HepG2 (cell line): ENCODE measurements around the gene PTPRU. TPM values are rescaled to one million over a fixed set of nuclear protein-coding genes. Genes with fewer than 3 reads are reported as not detected.

ENCODE experiments used
- ATAC-seq: fragments of 200-7000 bp; cut with Tn5 transposase; 3 replicates; pipeline ENCODE4 v1.9.1; 2020; ENCODE audit warnings: mild to moderate bottlenecking, moderate library complexity
- BruUV-seq: library from RNA; stranded (reverse); fragments of 400-500 nt; replicated peaks from 2 replicates; lab custom pipeline; 2021; lab: Mats Ljungman, UMichigan
- CTCF ChIA-PET: fragments of 300-600 bp; formaldehyde crosslinking; extraction: SDS; loops from one replicate; lab custom pipeline; 2021; ENCODE audit warnings: low total read pairs, inconsistent platforms, low intra/inter-chr PET ratio; lab: Yijun Ruan, JAX
- POLR2A ChIA-PET: fragments of 350-600 bp; sonication (Branson Sonifier 250); formaldehyde crosslinking; loops from one replicate; lab custom pipeline; 2020; ENCODE audit warnings: antibody characterized with exemption, inconsistent platforms; lab: Yijun Ruan, JAX
- DNase-seq: peaks from one replicate; pipeline ENCODE4 v3.0.0-alpha.2; 2015; ENCODE audit warnings: low spot score
- FAIRE-seq: peaks from 3 replicates; lab custom pipeline; 2011; peaks lifted over from hg19 to GRCh38; lab: Jason Lieb, UNC
- H2AFZ ChIP-seq: one replicate; pipeline ENCODE4 v1.6.1; 2011; ENCODE audit warnings: low read length, inconsistent platforms
- H3K27ac ChIP-seq: fragments of 300-600 bp; 3 replicates; pipeline ENCODE4 v1.8.0; 2011; ENCODE audit warnings: mixed run types, mild to moderate bottlenecking, mixed read lengths, low read length, inconsistent platforms; ENCODE audit not compliant: insufficient read depth; ENCODE audit errors: extremely low read length
- H3K27me3 ChIP-seq, 2 experiments: fragments of 200-600 bp in 1 of 2; 2 replicates in 1 of 2; 3 replicates in 1 of 2; pipeline versions ENCODE4 v1.6.0 to v1.8.0; 2011; ENCODE audit warnings: low read length in 2 of 2, mild to moderate bottlenecking in 2 of 2, moderate library complexity in 2 of 2, inconsistent platforms in 1 of 2; ENCODE audit not compliant: insufficient read depth in 2 of 2, control insufficient read depth in 1 of 2
- H3K36me3 ChIP-seq, 2 experiments: fragments of 200-600 bp in 1 of 2; replicated peaks in 1 of 2; 2 replicates in 1 of 2; 3 replicates in 1 of 2; pipeline versions ENCODE4 v1.5.1 to v1.8.0; 2011; ENCODE audit warnings: low read length in 2 of 2, inconsistent platforms in 1 of 2; ENCODE audit not compliant: insufficient read depth in 2 of 2, control insufficient read depth in 1 of 2
- H3K4me1 ChIP-seq: 2 replicates; pipeline ENCODE4 v1.5.1; 2012; ENCODE audit warnings: low read length, inconsistent platforms; ENCODE audit not compliant: insufficient read depth
- H3K4me2 ChIP-seq: 2 replicates; pipeline ENCODE4 v1.6.0; 2011; ENCODE audit warnings: low read depth, low read length, inconsistent platforms
- H3K4me3 ChIP-seq, 3 experiments: fragments of 200-600 bp in 1 of 3; sonication (generic), shearing (Covaris generic) in 1 of 3; replicated peaks in 1 of 3; 2 replicates each; pipeline ENCODE4 v1.5.1; 2011 to 2016; ENCODE audit warnings: low read length in 3 of 3, inconsistent platforms in 2 of 3, low read depth in 2 of 3, mild to moderate bottlenecking in 2 of 3, control low read depth in 1 of 3, mixed read lengths in 1 of 3; ENCODE audit not compliant: insufficient read depth in 1 of 3
- H3K79me2 ChIP-seq: one replicate; pipeline ENCODE4 v1.6.1; 2011; ENCODE audit warnings: low read length, inconsistent platforms; ENCODE audit not compliant: insufficient read depth
- H3K9ac ChIP-seq: 2 replicates; pipeline ENCODE4 v1.6.0; 2011; ENCODE audit warnings: mild to moderate bottlenecking, low read depth, low read length, inconsistent platforms; ENCODE audit not compliant: insufficient read depth
- H3K9me3 ChIP-seq: 2 replicates; pipeline ENCODE4 v1.5.1; 2012; ENCODE audit warnings: mild to moderate bottlenecking, low read length
- H4K20me1 ChIP-seq: 2 replicates; pipeline ENCODE4 v1.6.0; 2011; ENCODE audit warnings: inconsistent platforms, mild to moderate bottlenecking, low read length, moderate library complexity; ENCODE audit not compliant: insufficient read depth
- CEBPB ChIP-seq: IDR thresholded peaks from 2 replicates; pipeline ENCODE4 v1.6.1; 2011; ENCODE audit warnings: low read depth, low read length, improper control_type of control experiment, borderline replicate concordance
- JDP2 ChIP-seq: sonication (generic); formaldehyde crosslinking; IDR thresholded peaks from 2 replicates; pipeline ENCODE4 v1.8.1; 2022; ENCODE audit warnings: missing genetic modification reagents, borderline replicate concordance
- KDM5A ChIP-seq: fragments of 200-600 bp; sonication (generic); IDR thresholded peaks from 2 replicates; pipeline ENCODE4 v1.7.0; 2018; ENCODE audit warnings: antibody characterized with exemption, mild to moderate bottlenecking, low read length, borderline replicate concordance
- NFATC3 ChIP-seq: sonication (generic); formaldehyde crosslinking; IDR thresholded peaks from 2 replicates; pipeline ENCODE4 v1.5.1; 2020; ENCODE audit warnings: mild to moderate bottlenecking, missing genetic modification reagents
- RARA ChIP-seq: IDR thresholded peaks from 2 replicates; pipeline ENCODE4 v1.6.1; 2016; ENCODE audit warnings: missing genetic modification reagents, missing compliant biosample characterization
- RFX3 ChIP-seq: IDR thresholded peaks from 2 replicates; pipeline ENCODE4 v1.6.1; 2016; ENCODE audit warnings: missing biosample characterization, missing genetic modification reagents
- RXRB ChIP-seq: IDR thresholded peaks from 2 replicates; pipeline ENCODE4 v1.6.1; 2016; ENCODE audit warnings: borderline replicate concordance, missing genetic modification reagents, missing compliant biosample characterization
- TMF1 ChIP-seq: sonication (generic); formaldehyde crosslinking; IDR thresholded peaks from 2 replicates; pipeline ENCODE4 v1.8.1; 2022; ENCODE audit warnings: low read depth, missing genetic modification reagents
- ZFAT ChIP-seq: sonication (generic); formaldehyde crosslinking; conservative IDR thresholded peaks from 2 replicates; pipeline ENCODE4 v1.8.1; 2023; ENCODE audit warnings: missing genetic modification reagents, inconsistent platforms
- ZNF24 ChIP-seq: fragments of 450-650 bp; IDR thresholded peaks from 2 replicates; pipeline ENCODE4 v1.6.1; 2017; ENCODE audit warnings: antibody characterized with exemption, mild to moderate bottlenecking
- ZNF570 ChIP-seq: sonication (generic); formaldehyde crosslinking; IDR thresholded peaks from 2 replicates; pipeline ENCODE4 v1.4.0; 2020; ENCODE audit warnings: mild to moderate bottlenecking, missing genetic modification reagents, borderline replicate concordance
- ZNF652 ChIP-seq: IDR thresholded peaks from 2 replicates; pipeline ENCODE4 v1.6.1; 2016; ENCODE audit warnings: low read depth, borderline replicate concordance
- WGBS: methylation state at CpG from one replicate; pipeline ENCODE4 v1.1.6; 2017; ENCODE audit warnings: low lambda C conversion rate; 5-methylcytosine and 5-hydroxymethylcytosine counted together
- in situ Hi-C: cut with HindIII; loops from 2 replicates; pipeline ENCODE4 v1.10.0; 2017; ENCODE audit warnings: low pct_unique_long_range_greater_than_20kb; ENCODE audit not compliant: extremely low pct_ligation_motif_present
- intact Hi-C: fragments of 100-400 bp; cut with micrococcal nuclease; formaldehyde crosslinking; loops from one replicate; pipeline ENCODE4 v1.10.0; 2022; ENCODE audit not compliant: unreplicated experiment
- polyA plus RNA-seq, 8 experiments: library from polyadenylated mRNA; depleted of rRNA in 3 of 8; stranded (reverse) in 7 of 8; unstranded in 1 of 8; fragments of >200 nt; fragmentation: Illumina TruSeq in 4 of 8; extraction: Trizol in 4 of 8; gene quantifications; 2 replicates each; pipeline versions ENCODE4 v1.2.1 to v1.2.3, GENCODE V29; 2011 to 2016; ENCODE audit warnings: low read depth in 4 of 8, missing spikeins in 1 of 8, mixed read lengths in 1 of 8; ENCODE audit not compliant: insufficient read depth in 1 of 8
- total RNA-seq, 5 experiments: library from RNA; depleted of rRNA; stranded (reverse); fragments of >200 nt; fragmentation: Illumina TruSeq; extraction: Trizol; gene quantifications; 2 replicates each; pipeline ENCODE4 v1.2.3, GENCODE V29; 2016; ENCODE audit warnings: low read depth in 1 of 5
- TF ChIP-seq, protein P1 (sequence below): sonication (generic); formaldehyde crosslinking; IDR thresholded peaks from 2 replicates; pipeline ENCODE4 v1.4.0; 2020; ENCODE audit warnings: mild to moderate bottlenecking, missing genetic modification reagents
- TF ChIP-seq, protein P2 (sequence below): sonication (generic); formaldehyde crosslinking; IDR thresholded peaks from 2 replicates; pipeline ENCODE4 v1.5.1; 2020; ENCODE audit warnings: missing genetic modification reagents, mild to moderate bottlenecking, borderline replicate concordance
- TF ChIP-seq, protein P3 (sequence below): sonication (generic); formaldehyde crosslinking; IDR thresholded peaks from 2 replicates; pipeline ENCODE4 v1.4.0; 2020; ENCODE audit warnings: missing genetic modification reagents

PTPRU gene
- total and polyA plus RNA-seq, 2 of the 13 experiments (the other 11 are each of a cell fraction or from before 2014, with no cell fraction given), result 21.6 to 22.3 TPM

GRCh38 chr1:29284286-29284960 lies 48.1 kb downstream of the PTPRU start:
- Histone ChIP-seq H3K27me3 (no peaks in the 10 kb centered on the region), H3K4me3 (no peak overlapping the region), H3K36me3 (peaks cover 2 to 7% of the 10 kb centered on the region in 2 experiments; a peak in 4 of 5 replicates), H3K79me2 (no peaks in the 10 kb centered on the region), H3K4me2 (no peak overlapping the region), H3K9ac (no peak overlapping the region), H2AFZ (no peak overlapping the region), H3K9me3 (no peaks in the 10 kb centered on the region), H4K20me1 (no peaks in the 10 kb centered on the region), H3K27ac (no peak overlapping the region), H3K4me1 (peaks cover 17% of the 10 kb centered on the region)
- POLR2A ChIA-PET, result no interaction called here
- intact Hi-C loops (no loop called here), in situ Hi-C loops (no loop called here)
- no peak for FAIRE-seq
- BruUV-seq, result no TSS peak
- DNase-seq, result no peak
- CTCF ChIA-PET, result no interaction called here
- no peak for ATAC-seq
- 93% methylated on average over 8 of the region's 8 CpGs for WGBS
- TF ChIP-seq ZNF24 (no peak), RXRB (CRISPR knock-in tag) (no peak), NFATC3 (CRISPR knock-in tag) (no peak), TMF1 (no peak), ZFAT (CRISPR knock-in tag) (no peak), RARA (CRISPR knock-in tag) (no peak), RFX3 (CRISPR knock-in tag) (no peak), JDP2 (CRISPR knock-in tag) (no peak), KDM5A (no peak), ZNF570 (CRISPR knock-in tag) (no peak), CEBPB (no peak), ZNF652 (CRISPR knock-in tag) (no peak)
- TF ChIP-seq, protein P1, sequence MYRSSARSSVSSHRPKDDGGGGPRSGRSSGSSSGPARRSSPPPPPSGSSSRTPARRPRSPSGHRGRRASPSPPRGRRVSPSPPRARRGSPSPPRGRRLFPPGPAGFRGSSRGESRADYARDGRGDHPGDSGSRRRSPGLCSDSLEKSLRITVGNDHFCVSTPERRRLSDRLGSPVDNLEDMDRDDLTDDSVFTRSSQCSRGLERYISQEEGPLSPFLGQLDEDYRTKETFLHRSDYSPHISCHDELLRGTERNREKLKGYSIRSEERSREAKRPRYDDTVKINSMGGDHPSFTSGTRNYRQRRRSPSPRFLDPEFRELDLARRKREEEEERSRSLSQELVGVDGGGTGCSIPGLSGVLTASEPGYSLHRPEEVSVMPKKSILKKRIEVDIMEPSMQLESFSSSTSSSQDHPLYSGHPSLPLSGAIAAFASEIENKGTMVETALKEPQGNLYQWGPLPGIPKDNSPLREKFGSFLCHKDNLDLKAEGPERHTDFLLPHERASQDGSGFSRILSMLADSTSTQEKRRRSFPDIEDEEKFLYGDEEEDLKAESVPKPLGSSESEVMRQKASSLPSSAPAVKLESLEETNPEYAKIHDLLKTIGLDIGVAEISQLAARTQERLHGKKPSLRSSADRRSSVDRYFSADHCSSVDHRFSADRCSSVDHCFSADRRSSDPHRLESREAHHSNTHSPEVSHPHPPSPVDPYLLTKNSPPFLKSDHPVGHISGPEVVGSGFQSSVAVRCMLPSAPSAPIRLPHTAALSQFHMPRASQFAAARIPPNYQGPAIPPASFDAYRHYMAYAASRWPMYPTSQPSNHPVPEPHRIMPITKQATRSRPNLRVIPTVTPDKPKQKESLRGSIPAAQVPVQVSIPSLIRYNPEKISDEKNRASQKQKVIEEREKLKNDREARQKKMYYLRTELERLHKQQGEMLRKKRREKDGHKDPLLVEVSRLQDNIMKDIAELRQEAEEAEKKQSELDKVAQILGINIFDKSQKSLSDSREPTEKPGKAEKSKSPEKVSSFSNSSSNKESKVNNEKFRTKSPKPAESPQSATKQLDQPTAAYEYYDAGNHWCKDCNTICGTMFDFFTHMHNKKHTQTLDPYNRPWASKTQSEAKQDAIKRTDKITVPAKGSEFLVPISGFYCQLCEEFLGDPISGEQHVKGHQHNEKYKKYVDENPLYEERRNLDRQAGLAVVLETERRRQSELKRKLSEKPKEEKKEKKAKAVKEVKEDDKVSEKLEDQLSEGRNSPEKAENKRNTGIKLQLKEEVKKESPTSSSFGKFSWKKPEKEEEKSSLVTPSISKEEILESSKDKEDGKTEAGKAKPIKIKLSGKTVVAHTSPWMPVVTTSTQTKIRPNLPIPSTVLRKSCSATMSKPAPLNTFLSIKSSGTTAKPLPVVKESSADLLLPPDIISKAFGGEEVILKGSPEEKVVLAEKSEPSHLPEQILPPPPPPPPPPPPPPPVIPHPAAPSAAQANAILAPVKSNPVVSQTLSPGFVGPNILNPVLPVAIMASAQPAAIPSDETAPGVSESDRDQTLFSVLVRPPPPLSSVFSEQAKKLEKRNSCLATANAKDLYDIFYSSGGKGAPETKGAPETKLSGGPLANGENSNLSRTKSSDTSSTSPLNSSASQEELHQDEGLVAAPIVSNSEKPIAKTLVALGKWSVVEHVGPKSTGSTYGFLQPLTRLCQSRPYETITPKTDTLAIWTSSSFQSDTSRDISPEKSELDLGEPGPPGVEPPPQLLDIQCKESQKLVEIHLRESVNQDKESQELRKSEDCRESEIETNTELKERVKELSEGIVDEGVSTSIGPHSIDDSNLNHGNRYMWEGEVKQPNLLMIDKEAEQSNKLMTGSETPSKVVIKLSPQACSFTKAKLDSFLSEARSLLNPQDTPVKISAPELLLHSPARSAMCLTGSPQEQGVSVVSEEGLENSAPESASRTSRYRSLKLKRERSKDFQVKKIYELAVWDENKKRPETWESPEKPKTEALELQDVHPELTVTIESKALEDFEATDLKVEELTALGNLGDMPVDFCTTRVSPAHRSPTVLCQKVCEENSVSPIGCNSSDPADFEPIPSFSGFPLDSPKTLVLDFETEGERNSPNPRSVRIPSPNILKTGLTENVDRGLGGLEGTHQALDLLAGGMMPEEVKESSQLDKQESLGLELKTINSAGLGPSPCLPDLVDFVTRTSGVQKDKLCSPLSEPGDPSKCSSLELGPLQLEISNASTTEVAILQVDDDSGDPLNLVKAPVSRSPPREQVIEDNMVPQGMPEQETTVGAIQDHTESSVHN (CRISPR knock-in tag), result no peak
- TF ChIP-seq, protein P2, sequence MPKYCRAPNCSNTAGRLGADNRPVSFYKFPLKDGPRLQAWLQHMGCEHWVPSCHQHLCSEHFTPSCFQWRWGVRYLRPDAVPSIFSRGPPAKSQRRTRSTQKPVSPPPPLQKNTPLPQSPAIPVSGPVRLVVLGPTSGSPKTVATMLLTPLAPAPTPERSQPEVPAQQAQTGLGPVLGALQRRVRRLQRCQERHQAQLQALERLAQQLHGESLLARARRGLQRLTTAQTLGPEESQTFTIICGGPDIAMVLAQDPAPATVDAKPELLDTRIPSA (CRISPR knock-in tag), result no peak
- TF ChIP-seq, protein P3, sequence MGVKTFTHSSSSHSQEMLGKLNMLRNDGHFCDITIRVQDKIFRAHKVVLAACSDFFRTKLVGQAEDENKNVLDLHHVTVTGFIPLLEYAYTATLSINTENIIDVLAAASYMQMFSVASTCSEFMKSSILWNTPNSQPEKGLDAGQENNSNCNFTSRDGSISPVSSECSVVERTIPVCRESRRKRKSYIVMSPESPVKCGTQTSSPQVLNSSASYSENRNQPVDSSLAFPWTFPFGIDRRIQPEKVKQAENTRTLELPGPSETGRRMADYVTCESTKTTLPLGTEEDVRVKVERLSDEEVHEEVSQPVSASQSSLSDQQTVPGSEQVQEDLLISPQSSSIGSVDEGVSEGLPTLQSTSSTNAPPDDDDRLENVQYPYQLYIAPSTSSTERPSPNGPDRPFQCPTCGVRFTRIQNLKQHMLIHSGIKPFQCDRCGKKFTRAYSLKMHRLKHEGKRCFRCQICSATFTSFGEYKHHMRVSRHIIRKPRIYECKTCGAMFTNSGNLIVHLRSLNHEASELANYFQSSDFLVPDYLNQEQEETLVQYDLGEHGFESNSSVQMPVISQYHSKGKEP (CRISPR knock-in tag), result no peak
